Astrocyte (in vitro differentiated cells and primary cell): Measurements from ENCODE around the gene ATRN.

Source experiments
- EZH2 ChIP-seq: IDR thresholded peaks from 2 replicates; pipeline ENCODE4 v1.6.1; 2012; ENCODE audit warnings: mild to moderate bottlenecking, low read length, inconsistent platforms; ENCODE audit not compliant: insufficient read depth
- TF ChIP-seq, protein P1 (sequence below): IDR thresholded peaks from 2 replicates; pipeline ENCODE4 v1.5.1; 2011; ENCODE audit warnings: low read depth, mild to moderate bottlenecking, inconsistent platforms, low read length, moderate library complexity; ENCODE audit not compliant: insufficient read depth

DNA sequence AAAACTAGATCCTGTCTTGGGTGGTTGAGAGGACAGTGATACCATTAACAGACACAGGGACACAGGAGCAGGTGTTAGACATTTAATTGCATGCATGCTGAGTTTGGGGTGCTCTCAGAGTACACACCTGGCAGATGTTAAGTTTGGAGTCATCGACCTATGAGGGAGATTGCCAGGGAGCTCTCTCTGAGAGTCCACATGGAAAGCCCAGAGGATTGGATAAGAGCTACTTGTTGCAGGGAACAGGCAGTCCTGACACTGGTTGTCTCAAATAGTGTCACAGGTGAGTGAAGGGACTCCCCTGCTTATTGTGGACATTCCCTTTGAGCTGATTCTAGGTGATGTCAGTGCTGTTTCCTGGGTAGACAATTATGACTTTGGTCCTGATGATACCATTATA lies 3.1 kb downstream of the ATRN start:
- TF ChIP-seq, protein P1, sequence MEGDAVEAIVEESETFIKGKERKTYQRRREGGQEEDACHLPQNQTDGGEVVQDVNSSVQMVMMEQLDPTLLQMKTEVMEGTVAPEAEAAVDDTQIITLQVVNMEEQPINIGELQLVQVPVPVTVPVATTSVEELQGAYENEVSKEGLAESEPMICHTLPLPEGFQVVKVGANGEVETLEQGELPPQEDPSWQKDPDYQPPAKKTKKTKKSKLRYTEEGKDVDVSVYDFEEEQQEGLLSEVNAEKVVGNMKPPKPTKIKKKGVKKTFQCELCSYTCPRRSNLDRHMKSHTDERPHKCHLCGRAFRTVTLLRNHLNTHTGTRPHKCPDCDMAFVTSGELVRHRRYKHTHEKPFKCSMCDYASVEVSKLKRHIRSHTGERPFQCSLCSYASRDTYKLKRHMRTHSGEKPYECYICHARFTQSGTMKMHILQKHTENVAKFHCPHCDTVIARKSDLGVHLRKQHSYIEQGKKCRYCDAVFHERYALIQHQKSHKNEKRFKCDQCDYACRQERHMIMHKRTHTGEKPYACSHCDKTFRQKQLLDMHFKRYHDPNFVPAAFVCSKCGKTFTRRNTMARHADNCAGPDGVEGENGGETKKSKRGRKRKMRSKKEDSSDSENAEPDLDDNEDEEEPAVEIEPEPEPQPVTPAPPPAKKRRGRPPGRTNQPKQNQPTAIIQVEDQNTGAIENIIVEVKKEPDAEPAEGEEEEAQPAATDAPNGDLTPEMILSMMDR, result no peak
- no peak for TF ChIP-seq EZH2
